GM21528 (cell line): ENCODE results near the gene DIPK1C.

Experiments used
- ATAC-seq: cut with Tn5 transposase; IDR thresholded peaks from one replicate; pipeline ENCODE4 v1.9.1; 2021; ENCODE audit warnings: mild to moderate bottlenecking, moderate library complexity; ENCODE audit not compliant: unreplicated experiment, low FRiP score

Gene DIPK1C

GRCh38 chr18:74395648-74396154, 61.4 kb downstream of the DIPK1C start:
- no peak for ATAC-seq

DNA sequence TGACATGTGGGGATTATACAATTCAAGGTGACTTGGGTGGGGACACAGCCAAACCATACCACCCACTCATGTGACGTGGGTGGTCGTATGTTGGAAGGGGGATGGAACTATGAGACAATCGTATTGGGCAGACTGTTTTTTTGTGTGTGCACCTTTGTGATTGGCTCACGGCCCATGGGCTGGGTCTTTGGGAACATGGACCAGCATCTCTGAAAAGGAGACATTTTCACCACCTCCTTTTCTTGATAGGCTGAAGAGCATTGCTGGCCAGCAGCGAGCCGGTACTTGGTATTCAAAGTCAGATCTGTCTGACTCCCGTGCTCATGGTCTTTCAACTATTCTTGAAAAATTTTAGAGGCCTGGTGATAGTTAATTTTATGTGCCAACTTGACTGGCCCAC, 62.1 kb downstream of the DIPK1C start:
- ATAC-seq, result no peak

- ATAC-seq, result no peak
Observed at GRCh38 chr18:74392323-74392722, 64.8 kb downstream of the DIPK1C start.

- ATAC-seq, result no peak
Observed at GRCh38 chr18:74390900-74391299, 66.2 kb downstream of the DIPK1C start.

DNA sequence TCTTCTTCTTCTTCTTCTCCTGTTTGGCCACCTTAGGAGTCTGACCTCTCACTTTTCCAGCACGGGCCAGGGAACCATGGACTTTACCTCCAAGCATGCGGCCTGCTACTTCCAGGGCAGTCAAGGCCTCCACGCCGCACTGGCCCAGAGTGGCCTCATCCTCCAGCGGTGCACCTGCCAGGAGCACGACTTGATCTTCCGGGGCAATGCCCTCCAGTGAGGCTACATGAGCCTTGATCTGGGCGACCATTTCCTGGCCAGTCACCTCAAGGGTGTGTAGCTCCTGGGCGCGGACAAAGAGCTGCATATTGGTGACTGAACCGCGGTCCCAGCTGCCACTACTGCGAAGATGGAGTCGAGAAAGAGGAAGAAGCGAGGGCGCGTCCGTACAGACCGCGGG, 67.1 kb downstream of the DIPK1C start:
- ATAC-seq, result no peak

GRCh38 chr18:74389171-74389927, 67.8 kb downstream of the DIPK1C start:
- no peak for ATAC-seq

GRCh38 chr18:74388227-74388626, 68.9 kb downstream of the DIPK1C start:
- ATAC-seq, result no peak

DNA sequence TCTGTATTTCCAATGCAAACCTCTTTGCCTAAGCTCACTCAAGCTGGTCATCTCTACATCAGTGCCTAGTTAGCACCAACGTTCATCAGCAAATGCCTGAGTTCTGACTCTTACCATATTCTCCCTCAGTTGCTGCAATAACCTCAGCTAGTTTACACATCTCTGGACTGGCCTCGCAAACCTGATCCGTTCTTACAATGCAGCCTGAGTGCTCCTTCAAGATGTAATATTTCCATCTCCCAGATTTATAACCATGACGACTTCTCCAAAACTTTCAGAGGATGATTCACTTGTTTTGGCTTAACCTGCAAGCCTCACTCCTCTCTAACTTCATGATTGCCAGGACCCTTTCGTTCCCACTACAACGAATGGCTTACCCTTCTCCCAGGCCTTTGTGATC, 69.7 kb downstream of the DIPK1C start:
- no peak for ATAC-seq
